LoVo (cell line): Measurements from ENCODE around the gene BIRC3.
"Not testable (repeated sequence)": the region's sequence is repeated elsewhere in the genome, so short reads cannot be mapped to it uniquely, and the experiment has no call there.

Experiments used
- DNase-seq: peaks from one replicate; pipeline ENCODE4 v3.0.0-alpha.2; 2016; ENCODE audit warnings: low spot score

Gene BIRC3

DNA sequence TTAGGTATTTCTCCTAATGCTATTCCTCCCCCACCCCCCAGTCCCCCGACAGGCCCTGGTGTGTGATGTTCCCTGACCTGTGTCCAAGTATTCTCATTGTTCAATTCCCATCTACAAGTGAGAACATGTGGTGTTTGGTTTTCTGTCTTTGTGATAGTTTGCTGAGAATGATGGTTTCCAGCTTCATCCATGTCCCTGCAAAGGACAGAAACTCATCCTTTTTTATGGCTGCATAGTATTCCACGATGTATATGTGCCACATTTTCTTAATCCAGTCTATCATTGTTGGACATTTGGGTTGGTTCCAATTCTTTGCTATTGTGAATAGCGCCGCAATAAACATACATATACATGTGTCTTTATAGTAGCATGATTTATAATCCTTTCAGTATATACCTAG, 20.5 kb upstream of the BIRC3 start:
- DNase-seq, result not testable (repeated sequence)

DNA sequence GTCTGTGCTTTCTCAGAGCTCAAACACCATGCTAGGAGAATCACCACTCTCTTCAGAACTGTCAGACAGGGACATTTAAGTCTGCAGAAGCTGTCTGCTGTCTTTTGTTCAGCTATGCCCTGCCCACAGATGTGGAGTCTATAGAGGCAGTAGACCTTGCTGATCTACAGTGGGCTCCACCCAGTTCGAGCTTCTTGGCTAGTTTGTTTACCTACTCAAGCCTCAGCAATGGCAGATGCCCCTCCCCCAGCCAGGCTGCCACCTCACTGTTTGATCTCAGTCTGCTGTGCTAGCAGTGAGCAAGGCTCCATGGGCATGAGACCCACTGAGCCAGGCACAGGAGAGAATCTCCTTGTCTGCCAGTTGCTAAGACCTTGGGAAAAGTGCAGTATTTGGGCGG, 16.4 kb upstream of the BIRC3 start:
- not testable (repeated sequence) for DNase-seq

DNA sequence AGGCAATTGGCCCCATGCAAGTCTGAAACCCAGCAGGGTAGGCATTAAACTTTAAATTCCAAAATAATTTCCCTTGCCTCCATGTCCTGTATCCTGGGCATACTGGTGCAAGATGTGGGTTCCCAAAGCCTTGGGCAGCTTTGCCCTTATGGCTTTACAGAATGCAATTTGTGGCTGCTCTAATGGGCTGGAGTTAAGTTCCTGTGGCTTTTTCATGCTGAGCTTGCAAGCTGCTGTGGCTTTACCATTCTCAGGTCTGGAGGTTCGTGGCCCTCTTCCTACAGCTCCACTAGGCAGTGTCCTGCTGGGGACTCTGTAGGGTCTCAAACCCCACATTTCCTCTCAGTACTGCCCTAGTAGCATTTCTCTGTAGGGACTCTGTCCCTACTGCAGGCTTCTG, 15.0 kb upstream of the BIRC3 start:
- DNase-seq, result no peak

DNA sequence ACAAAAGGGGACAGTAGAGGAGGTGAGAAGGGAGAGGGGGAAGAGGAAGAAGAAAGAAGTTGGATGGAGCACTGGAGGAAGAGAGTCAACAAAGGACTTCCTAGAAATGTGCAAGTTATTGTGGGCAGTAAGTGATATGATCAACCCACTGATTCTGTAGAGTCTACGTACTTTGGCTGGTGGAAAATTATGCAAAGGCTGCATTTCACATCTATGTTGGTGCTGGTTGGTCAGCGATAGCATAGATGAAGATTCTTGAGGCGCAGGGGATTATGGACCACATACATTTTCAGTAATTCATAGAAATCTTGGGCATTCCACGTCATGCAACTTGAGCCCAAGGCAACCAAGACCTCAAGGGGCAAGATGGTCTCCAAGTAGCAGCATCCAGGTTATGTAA, 12.6 kb upstream of the BIRC3 start:
- no peak for DNase-seq

DNA sequence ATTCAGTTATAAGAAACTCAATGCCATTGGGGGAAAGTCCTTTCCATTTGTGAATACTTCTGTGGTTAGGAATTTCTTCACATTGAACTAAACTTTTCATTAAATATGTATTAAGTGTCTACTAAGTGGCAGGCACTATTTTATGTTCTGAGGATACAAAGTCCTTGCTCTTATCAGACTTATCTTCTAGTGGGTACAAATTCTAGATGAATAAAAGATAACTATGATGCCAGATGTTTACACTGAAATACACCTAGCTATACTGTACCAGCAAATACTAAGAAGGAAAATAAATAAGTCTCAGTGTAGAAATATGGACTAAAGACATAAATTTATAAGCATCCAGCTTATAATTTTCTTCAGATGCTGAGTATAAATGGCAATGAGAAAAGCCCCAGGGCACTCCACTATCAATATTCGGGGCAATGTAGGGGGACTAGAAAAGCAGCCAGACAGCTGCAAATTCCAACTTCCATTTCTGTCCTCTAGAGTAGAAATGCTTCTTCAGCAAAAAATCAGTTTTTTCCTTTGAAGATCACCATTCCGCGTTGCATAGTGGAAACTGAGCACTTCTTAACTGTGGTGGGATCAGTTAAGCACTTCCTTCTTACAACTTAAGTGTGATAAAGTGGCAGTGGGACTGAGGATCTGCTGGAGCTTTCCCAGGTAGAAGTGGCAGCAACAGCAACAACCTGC, 11.8 kb upstream of the BIRC3 start:
- DNase-seq, result no peak

DNA sequence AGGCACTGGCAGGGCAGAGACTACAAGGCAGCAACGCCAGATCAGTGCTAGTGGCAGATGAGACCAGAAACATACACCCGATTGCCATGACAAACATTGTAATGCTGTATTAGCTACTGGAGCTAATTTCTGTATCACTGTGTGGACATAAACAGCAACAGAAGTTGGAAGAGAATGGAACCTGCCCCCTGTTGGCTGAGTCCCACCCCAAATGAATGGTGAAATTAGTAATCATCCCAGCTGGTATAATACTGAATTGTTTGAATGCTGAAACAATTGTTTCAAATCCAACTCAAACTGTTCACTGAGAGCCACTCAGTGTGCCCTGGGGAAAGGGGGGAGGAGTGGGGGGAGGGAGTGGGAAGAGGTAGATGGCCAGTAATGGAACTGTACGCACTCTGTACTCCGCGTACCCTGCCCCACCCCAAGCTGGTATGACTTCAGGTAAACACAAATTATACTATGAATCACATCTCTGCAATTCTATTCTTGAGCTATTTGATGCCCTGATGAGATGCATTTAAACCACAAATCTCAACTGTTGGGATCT, 11.2 kb upstream of the BIRC3 start:
- DNase-seq, result peak; percentile 81

DNA sequence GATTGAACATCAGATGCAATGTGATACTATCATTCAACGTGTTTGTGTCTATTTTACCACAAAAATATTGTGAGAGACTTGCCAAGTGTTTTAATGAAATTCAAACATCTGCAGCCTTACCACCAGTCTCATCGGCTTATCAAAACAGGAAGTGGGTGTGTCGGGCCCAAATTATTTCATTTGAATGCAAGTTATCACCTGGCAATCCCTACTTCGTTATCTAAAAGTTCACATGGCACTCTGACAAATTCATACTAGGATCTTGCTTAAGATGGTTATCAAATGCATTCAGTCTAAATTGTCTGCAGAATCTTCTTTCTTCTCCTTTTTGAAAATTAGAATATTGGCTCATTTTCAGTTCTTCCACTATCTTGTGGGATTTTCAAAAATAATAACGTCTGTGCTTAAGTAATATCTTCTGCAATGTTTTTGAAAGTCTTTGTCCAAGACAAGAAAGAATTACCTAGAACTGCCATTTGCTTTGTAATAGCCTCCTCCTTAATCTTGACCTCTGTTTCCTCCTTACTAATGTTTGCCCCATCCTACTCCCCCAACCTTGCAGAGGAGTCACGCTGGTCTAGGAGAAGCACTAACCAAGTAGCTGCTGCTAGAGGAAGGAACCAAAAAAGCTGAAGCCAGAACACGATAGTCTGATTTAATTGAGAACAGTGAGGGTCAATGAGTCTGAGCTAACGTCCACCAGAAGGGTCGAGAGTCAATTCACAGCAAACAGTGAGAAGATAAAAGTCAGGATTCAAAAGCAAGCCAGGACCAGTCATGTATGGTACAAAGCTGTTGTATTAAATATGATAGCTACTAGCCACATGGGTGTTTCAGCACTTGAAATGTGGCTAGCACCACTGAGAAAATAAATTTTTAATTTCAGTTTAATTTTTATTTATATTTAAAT, 10.2 kb upstream of the BIRC3 start:
- DNase-seq, result peak; percentile 53

DNA sequence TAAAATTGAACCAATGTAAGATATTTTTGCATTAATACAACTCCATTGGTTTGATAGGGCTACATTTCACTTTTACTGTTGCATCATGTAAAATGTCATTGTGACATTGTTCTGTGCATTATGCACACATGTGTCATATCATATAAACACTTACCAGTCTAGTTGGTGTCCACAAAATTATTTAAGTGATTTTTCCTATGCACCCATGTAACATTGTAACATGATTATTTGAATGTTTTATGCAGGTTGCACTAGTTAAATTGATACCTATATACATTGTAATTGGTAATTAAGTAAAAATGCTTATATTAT, 9.6 kb upstream of the BIRC3 start:
- DNase-seq, result no peak

DNA sequence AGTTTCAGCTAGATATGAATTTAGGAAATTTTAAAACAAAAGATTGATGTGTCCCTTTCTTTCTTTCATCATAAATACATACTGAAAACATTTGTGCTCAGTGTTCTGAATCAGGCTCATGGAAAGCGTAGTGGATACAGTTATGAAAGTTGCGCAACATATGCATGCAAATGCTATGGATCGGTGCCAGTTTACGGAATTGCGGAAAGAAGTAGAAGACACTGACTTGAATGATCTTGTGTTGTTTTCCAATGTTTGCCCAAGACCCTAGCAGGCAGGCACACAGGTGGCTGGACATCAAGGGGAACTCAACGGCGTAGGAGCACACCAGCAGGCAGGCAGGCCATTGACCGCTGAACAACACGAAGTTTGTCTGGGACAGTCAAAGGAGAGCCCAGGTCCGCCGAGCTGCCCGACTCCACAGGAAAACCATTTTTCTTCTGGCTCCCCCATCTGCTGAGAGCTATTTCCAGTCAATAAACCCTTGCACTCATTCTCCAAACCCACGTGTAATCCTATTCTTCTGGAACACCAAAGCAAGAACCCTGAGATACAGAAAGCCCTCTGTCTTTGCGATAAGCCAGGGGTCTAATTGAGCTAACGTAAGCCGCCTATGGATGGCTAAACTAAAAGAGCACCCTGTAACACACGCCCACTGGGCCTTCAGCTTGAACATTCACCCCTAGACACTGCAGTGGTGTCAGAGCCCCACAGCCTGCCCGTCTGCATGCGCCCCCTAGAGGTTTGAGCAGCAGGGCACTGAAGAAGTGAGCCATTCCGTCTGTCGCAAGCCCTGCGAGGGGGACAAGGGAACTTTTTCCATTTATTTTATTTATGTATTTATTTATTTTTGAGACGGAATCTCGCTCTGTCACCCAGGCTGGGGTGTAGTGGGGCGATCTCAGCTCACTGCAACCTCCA, 7.4 kb upstream of the BIRC3 start:
- DNase-seq, result no peak

DNA sequence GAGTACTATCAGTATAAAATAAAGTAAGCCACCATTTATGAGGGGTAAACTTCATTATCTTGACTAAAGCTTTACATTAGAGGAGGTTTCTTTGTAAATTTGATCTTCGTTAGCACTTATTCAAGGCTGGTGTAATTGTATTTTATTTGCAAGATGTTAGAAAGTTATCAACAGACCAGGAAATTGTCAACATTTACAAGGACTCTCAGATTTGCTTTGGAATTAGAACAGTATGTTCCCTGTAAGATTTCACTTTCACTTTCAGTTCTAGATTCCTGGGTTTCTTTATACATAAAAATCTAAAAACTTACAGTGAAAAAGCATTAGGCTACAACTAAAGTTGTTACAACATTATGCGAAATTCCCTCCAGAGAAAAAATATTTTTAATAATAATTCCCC, 4.6 kb upstream of the BIRC3 start:
- DNase-seq, result peak; percentile 41

DNA sequence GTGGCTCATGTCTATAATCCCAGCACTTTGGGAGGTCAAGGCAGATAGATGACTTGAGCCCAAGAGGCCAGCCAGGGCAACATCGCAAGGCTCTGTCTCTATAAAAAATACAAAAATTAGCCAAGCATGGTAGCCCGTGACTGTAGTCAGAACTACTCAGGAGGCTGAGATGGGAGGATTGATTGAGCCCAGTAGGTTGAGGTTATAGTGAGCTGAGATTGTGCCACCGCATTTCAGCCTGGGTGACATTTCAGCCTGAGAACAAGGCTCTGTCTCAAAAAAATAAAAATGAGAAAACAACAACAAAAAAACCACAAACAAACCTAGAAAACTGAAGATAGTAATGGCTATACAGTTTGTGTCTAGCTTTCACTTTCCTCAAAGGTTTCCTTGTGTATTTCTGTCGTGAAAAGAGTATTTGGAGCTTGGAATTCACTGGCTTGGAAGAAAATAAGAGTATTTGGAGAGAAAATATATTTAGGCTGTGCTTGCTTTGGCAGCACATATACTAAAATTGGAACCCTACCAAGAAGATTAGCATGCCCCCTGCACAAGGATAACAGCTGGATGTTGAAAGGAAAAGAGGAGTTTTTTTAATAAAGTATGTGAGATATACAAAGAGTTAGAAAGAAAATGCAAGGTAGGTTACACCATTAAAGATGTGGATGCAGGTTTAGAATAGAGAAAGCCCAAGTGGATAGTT, 3.9 kb upstream of the BIRC3 start:
- no peak for DNase-seq

DNA sequence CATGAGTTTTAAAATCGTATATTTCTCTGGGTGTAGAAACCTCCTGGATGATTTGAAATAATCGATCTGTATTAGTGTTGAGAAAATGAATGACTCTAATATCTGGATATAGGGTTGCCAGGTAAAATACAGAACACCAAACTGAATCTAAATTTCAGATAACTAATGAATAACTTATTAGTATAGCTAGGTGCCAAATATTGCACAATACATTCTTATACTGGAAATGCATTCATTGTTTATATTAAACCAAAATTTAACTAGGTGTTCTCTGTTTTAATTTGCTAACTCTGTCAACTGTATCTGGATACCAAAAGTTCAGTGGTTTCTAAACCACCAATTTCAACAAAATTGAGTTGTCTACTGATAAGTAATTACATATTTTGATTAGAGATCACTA, 2.5 kb upstream of the BIRC3 start:
- no peak for DNase-seq

DNA sequence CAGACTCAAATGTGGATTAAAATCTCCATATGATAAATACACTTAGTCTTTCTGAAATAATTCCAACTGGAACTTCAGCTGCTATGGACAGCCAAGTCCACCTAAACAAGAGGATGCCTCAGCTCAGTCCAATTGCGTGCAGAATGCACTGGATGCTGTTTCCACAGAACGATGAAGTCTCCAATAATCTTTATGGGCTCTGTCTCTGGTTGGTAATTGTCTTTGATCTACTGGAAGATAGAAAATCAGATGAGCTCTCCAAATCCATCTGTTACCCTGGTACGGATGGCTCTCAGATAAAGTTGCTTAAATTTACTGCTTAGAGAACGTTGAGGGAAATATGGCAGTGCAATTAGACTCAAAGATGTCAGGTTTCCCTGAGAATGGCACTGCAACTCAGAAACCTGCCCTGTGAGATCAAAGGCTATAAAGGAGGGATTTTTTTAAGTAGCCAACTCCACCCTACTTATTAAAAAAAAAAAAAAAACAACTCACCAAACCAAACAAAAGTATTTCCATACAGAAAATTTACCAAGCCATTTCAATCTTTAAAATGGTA, 859 bp upstream of the BIRC3 start:
- no peak for DNase-seq

DNA sequence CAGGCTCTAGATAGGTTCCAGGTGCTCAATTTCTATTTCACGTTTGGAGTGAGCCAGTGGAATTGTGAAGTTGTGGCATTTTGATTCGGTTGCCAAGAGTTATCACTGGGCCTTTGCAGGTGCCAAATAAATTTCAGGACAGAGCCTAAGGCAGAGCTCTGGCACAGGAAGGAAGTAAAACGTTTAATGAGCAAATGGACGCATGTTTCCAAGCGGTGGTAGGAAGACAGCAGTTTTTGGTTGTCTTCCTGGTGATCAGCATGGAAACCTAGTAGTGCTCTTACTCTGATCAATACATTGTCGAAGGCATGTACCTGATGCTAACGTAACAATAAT, 452 bp downstream of the BIRC3 start:
- DNase-seq, result no peak

DNA sequence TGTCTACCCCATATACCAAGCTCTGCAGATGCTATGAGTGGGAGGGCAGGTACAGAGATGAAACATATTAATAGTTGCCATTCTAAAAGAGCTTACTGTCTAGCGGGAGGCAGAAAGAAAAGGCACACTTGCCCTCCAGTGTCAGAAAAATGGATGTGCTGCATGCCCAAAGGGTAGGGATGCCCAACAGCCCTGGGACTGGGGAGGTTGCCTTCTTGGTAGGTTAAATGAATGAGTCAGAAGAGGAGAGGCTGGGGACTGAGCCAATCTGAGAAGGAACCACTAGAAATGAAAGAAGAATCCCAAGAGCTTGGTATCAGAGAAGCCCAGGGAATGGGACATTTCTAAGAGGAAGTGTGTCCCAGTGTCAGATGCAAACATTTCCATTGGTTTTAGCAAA, 1.2 kb downstream of the BIRC3 start:
- no peak for DNase-seq

DNA sequence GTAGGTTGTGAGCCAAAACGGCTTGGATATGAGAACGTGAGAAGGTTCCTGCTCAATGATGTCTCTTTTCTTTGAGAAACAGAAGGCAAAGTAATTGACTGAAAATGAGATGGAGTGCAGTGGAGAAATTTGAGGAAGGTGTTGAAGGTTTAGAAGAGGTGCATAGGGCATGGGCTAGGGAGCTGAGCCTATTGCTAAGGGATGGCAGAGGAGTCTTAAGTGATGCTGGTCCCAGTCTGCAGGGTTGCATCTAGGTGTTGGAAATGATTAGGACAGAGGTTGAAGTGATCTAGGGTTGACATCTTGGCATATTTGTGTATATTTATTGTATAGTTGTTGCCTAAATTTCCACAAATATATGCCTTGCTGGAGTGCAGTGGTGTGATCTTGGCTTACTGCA, 2.3 kb downstream of the BIRC3 start:
- DNase-seq, result no peak

DNA sequence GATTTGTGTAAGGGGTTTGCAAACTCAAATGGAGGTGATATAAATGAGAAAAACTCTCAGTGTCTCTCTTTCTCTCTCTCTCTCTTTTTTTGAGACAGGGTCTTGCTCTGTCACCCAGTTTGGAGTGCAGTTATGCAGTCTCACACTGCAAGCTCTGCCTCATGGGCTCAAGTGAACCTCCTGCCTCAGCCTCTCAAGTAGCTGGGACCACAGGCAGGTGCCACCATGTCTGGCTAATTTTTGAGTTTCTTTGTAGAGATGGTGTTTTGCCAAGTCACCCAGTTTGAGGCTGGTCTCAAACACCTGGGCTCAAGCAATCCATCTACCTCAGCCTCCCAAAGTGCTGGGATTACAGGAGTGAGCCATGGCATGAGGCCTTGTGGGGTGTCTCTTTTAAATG, 2.9 kb downstream of the BIRC3 start:
- no peak for DNase-seq

DNA sequence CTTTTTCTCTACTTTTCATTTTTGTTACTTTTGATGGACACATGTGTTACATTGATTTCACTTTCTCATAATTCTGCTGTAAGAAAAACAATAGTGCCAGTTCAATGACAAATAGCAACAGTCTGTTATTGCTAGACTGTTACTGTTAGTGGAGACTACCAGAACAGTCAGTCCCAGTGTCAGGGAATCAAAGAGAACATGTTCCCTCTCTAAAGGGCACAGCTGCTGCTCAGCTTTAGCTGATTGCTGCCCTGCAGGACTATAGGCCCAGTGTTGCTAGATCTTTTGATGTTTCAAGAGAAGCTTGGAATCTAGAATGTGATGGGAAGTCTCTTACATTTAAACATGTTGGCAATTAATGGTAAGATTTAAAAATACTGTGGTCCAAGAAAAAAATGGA, 3.4 kb downstream of the BIRC3 start:
- no peak for DNase-seq

DNA sequence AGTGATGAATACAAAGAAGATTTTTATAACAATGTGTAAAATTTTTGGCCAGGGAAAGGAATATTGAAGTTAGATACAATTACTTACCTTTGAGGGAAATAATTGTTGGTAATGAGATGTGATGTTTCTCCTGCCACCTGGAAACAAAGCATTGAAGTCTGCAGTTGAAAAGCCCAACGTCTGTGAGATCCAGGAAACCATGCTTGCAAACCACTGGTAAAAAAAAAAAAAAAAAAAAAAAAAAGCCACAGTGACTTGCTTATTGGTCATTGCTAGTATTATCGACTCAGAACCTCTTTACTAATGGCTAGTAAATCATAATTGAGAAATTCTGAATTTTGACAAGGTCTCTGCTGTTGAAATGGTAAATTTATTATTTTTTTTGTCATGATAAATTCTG, 5.3 kb downstream of the BIRC3 start:
- DNase-seq, result no peak

DNA sequence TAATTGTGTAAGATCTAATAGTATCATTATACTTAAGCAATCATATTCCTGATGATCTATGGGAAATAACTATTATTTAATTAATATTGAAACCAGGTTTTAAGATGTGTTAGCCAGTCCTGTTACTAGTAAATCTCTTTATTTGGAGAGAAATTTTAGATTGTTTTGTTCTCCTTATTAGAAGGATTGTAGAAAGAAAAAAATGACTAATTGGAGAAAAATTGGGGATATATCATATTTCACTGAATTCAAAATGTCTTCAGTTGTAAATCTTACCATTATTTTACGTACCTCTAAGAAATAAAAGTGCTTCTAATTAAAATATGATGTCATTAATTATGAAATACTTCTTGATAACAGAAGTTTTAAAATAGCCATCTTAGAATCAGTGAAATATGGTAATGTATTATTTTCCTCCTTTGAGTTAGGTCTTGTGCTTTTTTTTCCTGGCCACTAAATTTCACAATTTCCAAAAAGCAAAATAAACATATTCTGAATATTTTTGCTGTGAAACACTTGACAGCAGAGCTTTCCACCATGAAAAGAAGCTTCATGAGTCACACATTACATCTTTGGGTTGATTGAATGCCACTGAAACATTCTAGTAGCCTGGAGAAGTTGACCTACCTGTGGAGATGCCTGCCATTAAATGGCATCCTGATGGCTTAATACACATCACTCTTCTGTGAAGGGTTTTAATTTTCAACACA, 6.4 kb downstream of the BIRC3 start:
- DNase-seq, result no peak

DNA sequence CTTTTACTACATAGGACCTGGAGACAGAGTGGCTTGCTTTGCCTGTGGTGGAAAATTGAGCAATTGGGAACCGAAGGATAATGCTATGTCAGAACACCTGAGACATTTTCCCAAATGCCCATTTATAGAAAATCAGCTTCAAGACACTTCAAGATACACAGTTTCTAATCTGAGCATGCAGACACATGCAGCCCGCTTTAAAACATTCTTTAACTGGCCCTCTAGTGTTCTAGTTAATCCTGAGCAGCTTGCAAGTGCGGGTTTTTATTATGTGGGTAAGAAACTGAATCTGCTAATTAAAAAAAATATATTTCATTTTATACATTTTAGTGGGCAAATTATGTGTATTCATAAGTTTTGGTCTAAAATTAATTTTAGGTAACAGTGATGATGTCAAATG, 7.8 kb downstream of the BIRC3 start:
- DNase-seq, result no peak
